GM15510 (cell line): Measurements from ENCODE around the gene FNBP1.

ENCODE experiments used
- POLR2A ChIP-seq: IDR thresholded peaks from 3 replicates; pipeline ENCODE4 v1.6.1; 2011; ENCODE audit warnings: borderline replicate concordance; ENCODE audit not compliant: insufficient read length; ENCODE audit errors: extremely low read depth

FNBP1 gene

GRCh38 chr9:130034570-130034969 is 8.4 kb downstream of the FNBP1 start:
- TF ChIP-seq POLR2A = no peak

- TF ChIP-seq POLR2A = no peak
These were observed 12.3 kb downstream of the FNBP1 start for GRCh38 chr9:130030651-130031127.

GRCh38 chr9:130029223-130029973 is 13.6 kb downstream of the FNBP1 start:
- TF ChIP-seq POLR2A = no peak

- no peak for TF ChIP-seq POLR2A
These were observed 14.3 kb downstream of the FNBP1 start for GRCh38 chr9:130028493-130029222.

DNA sequence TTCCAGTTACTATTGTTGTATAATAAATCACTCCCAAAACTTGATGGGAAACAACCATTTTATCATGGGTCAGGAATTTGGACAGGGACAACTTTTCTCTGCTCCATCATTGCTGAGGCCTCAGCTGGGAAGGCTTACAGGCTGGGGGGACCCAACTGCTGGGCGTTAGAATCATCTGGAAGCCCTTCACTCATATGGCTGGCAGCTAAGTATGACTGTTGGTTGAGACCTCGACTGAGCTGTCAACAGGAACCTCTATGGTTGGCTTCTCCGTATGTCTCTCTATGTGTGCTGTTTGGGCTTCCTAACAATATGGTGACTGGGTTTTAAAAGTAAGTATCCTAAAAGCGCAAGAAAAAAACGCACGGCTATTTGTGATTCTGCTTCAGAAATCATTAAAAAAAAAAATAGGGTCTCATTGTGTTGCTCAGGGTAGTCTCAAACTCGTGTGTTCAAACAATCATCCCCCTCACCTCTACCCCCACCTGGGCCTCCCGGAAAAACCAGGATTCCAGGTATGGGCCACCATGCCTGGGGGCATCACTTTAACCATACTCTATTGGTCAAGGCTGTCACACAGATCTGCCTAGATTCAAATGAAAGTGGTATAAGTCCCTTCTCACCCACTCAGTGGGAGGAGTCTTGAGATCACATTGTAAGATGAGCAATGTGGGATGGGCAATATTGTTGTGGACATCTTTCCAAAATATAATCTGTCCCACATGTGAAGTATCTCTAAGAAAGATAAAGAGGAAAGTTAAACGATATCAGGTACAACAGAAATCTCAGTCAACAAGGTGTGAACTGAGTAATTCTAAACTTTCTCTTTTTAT is 15.2 kb downstream of the FNBP1 start:
- TF ChIP-seq POLR2A = no peak

- TF ChIP-seq POLR2A = no peak
These were observed 16.2 kb downstream of the FNBP1 start for GRCh38 chr9:130026583-130027340.

GRCh38 chr9:130024597-130024994 is 18.4 kb downstream of the FNBP1 start:
- TF ChIP-seq POLR2A = no peak

DNA sequence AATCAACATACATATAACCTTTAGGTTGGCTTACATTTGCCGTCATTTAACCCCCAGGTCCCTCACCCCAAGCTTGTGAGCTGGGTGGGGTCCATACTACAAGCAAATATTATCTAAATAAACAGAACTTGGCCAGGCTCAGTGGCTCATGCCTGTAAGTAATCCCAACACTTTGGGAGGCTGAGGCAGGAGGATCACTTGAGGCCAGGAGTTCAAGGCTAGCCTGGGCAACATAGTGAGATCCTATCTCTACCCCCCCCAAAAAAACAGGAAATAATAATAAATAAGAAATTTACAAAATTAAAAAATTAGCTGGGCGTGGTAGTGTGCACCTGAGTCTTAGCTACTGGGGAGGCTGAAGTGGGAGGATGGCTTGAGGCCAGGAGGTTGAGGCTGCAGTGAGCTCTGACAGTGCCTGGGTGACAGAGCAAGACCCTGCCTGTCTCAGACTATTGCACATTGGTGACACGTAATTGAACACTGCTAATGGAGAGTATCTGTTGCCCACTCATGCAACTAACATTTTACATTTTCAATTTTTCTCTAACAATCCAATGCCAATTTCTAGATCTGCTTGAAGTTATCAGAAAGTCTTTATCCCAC is 18.9 kb downstream of the FNBP1 start:
- peak; percentile 31 for TF ChIP-seq POLR2A

GRCh38 chr9:130023144-130023787 is 19.7 kb downstream of the FNBP1 start:
- TF ChIP-seq POLR2A = peak; percentile 33

DNA sequence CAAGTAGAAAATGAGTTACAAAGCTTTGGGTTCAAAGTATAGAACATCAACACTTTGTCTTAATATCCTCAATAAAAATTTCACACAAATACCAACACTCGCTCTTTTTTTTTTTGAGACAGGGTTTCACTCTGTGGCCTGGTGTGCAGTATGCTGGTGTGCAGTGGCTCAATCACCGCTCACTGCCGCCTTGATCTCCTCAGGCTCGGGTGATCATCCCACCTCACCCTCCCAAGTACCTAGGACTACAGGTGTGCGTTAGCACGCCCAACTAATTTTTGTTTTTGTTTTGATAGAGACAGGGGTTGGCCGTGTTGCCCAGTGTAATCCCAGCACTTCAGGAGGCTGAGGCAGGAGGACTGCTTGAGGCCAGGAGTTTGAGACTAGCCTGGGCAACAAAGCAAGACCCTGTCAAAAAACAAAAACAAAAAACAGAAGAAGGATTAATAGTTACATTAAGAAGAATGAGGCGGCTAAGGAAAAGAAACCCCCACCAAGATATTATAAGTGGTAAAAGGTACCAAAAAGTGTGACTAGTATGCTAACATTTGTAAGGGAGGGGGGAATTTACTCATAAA is 20.3 kb downstream of the FNBP1 start:
- TF ChIP-seq POLR2A = no peak

DNA sequence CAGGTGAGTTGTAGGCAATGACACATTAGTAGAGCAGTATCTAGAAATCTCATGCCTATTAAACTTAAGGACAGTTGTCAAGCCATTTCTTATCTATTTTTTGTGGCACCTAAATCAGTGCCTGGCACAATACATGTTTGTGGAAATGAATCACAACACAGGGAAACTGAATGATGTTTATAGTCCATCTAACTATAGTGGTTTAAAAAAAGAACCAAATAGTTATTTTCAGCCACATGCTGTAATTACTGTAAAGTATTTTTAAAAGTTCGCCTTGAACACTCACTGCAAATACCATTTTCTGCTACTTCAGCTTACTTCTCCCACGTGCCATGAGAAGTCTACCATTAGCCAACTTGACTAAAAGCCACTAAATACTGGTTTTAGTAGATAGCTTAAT is 21.9 kb downstream of the FNBP1 start:
- no peak for TF ChIP-seq POLR2A

DNA sequence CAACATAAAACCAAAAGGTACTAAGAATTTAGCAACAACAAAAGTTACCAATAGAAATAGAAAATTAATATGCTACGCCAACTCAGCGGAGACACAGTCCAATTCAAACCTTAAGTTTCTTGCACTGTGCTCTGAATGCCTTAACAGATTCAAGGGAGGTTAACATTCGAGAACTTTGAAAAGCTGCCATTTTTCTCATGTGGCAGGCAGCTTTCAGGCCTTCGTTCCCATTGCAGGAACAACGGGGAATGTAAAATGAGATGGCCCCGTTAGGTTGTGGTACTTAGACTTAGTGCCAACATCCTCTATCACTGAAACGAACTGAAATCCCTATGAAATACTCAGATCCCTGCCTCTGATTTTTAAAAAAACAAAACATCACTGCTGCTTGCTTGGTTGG is 22.4 kb downstream of the FNBP1 start:
- TF ChIP-seq POLR2A = no peak

DNA sequence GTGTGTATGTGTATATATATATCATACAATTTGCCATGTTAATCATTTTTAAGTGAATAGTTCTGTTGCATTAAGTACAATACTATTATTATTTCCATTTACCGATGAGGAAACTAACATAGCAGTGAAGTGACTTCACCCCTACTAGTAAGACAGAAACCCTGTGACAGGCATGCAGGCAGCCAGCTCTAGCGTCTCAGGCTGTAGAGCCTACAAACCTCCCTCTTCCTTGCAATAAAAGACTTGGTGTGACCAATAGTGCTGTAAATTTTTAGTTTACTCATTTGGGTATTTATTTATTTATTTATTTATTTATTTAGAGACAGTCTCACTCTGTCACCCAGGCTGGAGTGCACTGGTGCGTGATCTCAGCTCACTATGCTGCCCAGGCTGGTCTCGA is 24.7 kb downstream of the FNBP1 start:
- TF ChIP-seq POLR2A = no peak

GRCh38 chr9:130017076-130017475 is 25.9 kb downstream of the FNBP1 start:
- no peak for TF ChIP-seq POLR2A
